ENCODE measurements around the gene DAO.

DNA sequence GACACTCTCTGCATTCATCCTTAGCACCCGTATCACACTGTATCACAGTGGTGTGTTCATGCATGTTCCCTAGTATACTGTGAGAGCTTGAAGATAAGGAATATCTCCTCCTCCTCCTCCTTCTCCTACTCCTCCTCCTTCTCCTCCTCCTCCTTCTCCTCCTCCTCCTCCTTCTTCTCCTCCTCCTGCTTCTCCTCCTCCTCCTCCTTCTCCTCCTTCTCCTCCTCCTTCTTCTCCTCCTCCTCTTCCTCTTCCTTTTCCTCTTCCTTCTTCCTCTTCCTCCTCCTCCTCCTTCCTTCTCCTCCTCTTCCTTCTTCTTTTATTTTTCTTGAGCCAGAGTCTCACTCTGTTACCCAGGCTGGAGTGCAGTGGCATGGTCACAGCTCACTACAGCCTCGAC, 27.1 kb downstream of the DAO start:
- TF ChIP-seq POLR2A (IDR thresholded peaks at IDR 0.05), result no peak
- TF ChIP-seq, protein P1, sequence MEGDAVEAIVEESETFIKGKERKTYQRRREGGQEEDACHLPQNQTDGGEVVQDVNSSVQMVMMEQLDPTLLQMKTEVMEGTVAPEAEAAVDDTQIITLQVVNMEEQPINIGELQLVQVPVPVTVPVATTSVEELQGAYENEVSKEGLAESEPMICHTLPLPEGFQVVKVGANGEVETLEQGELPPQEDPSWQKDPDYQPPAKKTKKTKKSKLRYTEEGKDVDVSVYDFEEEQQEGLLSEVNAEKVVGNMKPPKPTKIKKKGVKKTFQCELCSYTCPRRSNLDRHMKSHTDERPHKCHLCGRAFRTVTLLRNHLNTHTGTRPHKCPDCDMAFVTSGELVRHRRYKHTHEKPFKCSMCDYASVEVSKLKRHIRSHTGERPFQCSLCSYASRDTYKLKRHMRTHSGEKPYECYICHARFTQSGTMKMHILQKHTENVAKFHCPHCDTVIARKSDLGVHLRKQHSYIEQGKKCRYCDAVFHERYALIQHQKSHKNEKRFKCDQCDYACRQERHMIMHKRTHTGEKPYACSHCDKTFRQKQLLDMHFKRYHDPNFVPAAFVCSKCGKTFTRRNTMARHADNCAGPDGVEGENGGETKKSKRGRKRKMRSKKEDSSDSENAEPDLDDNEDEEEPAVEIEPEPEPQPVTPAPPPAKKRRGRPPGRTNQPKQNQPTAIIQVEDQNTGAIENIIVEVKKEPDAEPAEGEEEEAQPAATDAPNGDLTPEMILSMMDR (IDR thresholded peaks at IDR 0.05), result no peak
